ENCODE measurements around the gene SCYL1.

Gene SCYL1

GRCh38 chr11:65537620-65538231 is 12.8 kb downstream of the SCYL1 start:
- DNase-seq: no peak

GRCh38 chr11:65538232-65538914 is 13.5 kb downstream of the SCYL1 start:
- no peak for DNase-seq

- DNase-seq: no peak
These were observed 14.2 kb downstream of the SCYL1 start for GRCh38 chr11:65538915-65539743.

GRCh38 chr11:65539744-65540289 is 14.9 kb downstream of the SCYL1 start:
- DNase-seq: no peak

- peak; percentile 77 for DNase-seq
These were observed 15.6 kb downstream of the SCYL1 start for GRCh38 chr11:65540290-65541092.

GRCh38 chr11:65541093-65541982 is 16.5 kb downstream of the SCYL1 start:
- DNase-seq: no peak

GRCh38 chr11:65542738-65543390 is 18.0 kb downstream of the SCYL1 start:
- DNase-seq: no peak

- DNase-seq: no peak
These were observed 21.0 kb downstream of the SCYL1 start for GRCh38 chr11:65545853-65546216.

- peak; percentile 97 for DNase-seq
These were observed 21.5 kb downstream of the SCYL1 start for GRCh38 chr11:65546217-65546958.

GRCh38 chr11:65547446-65548125 is 22.7 kb downstream of the SCYL1 start:
- no peak for DNase-seq

GRCh38 chr11:65548395-65548794 is 23.5 kb downstream of the SCYL1 start:
- no peak for DNase-seq

GRCh38 chr11:65549096-65549495 is 24.2 kb downstream of the SCYL1 start:
- no peak for DNase-seq

GRCh38 chr11:65551572-65552387 is 26.9 kb downstream of the SCYL1 start:
- no peak for DNase-seq

- no peak for DNase-seq
These were observed 27.6 kb downstream of the SCYL1 start for GRCh38 chr11:65552388-65552951.

GRCh38 chr11:65553301-65554001 is 28.6 kb downstream of the SCYL1 start:
- DNase-seq: peak; percentile 58

- no peak for DNase-seq
These were observed 29.4 kb downstream of the SCYL1 start for GRCh38 chr11:65554057-65554818.

GRCh38 chr11:65554842-65555430 is 30.1 kb downstream of the SCYL1 start:
- DNase-seq: no peak

Measured in activated CD4-positive, alpha-beta T cell treated with anti-CD3 and anti-CD28 coated beads for 1 hour (primary cell).